Stomach (tissue), 4 donors: ENCODE data around the gene NUP85.

ENCODE experiments used
- CTCF ChIP-seq, 7 experiments: fragments of 450-650 bp in 4 of 7; fragments of 200-600 bp in 3 of 7; sonication (generic) in 3 of 7; IDR thresholded peaks; one replicate each; pipeline ENCODE4 v1.5.1; 2016 to 2019; ENCODE audit warnings: antibody characterized with exemption in 7 of 7, control low read depth in 2 of 7, mild to moderate bottlenecking in 1 of 7
- EP300 ChIP-seq: sonication (generic); formaldehyde crosslinking; IDR thresholded peaks from one replicate; pipeline ENCODE4 v1.6.1; 2017; ENCODE audit warnings: antibody characterized with exemption

- no peak for TF ChIP-seq EP300
- no peak for TF ChIP-seq CTCF (IDR thresholded peaks at IDR 0.05)
Observed at GRCh38 chr17:75159196-75160031, 46.1 kb upstream of the NUP85 start.
